ENCODE data around the gene HERC2.
"Not testable (repeated sequence)": the region's sequence is repeated elsewhere in the genome, so short reads cannot be mapped to it uniquely, and the experiment has no call there.

Gene HERC2

GRCh38 chr15:28178727-28179126 lies 143.3 kb downstream of the HERC2 start:
- Histone ChIP-seq H3K9me3 (ENCODE audit: insufficient read depth, low read length, severe bottlenecking) (no peaks in the 10 kb centered on the region), H3K27me3 (ENCODE audit: insufficient read depth, low read length, poor library complexity) (no peaks in the 10 kb centered on the region), H3K79me2 (ENCODE audit: insufficient read depth, low read length) (no peaks in the 10 kb centered on the region), H3K4me2 (ENCODE audit: insufficient read depth, low read length) (no peak overlapping the region), H3K4me3 (ENCODE audit: low read depth in 1 of 2, low read length in 2 of 2) (no peak overlapping the region), H3K4me1 (ENCODE audit: insufficient read depth, low read length) (no peaks in the 10 kb centered on the region), H4K20me1 (ENCODE audit: insufficient read depth, low read length) (no peaks in the 10 kb centered on the region), H3K27ac (ENCODE audit: low read length) (no peak overlapping the region), H2AFZ (ENCODE audit: low read depth, low read length) (no peak overlapping the region), H3K9ac (ENCODE audit: low read depth, low read length) (no peak overlapping the region), H3K36me3 (ENCODE audit: insufficient read depth, low read length) (peaks cover 56% of the 10 kb centered on the region)
- ATAC-seq (ENCODE audit: insufficient read depth, low read depth) = no peak
- DNase-seq = no peak
- TF ChIP-seq CTCF (IDR thresholded peaks at IDR 0.05; ENCODE audit: borderline replicate concordance, extremely low read depth, low read length, poor library complexity, severe bottlenecking) = no peak
- no peak for TF ChIP-seq EZH2 (IDR thresholded peaks at IDR 0.05; ENCODE audit: borderline replicate concordance, low read depth, low read length, severe bottlenecking)

- Histone ChIP-seq H3K4me2 (ENCODE audit: insufficient read depth, low read length) (no peak overlapping the region), H3K4me1 (ENCODE audit: insufficient read depth, low read length) (no peaks in the 10 kb centered on the region), H2AFZ (ENCODE audit: low read depth, low read length) (no peak overlapping the region), H3K9me3 (ENCODE audit: insufficient read depth, low read length, severe bottlenecking) (no peaks in the 10 kb centered on the region), H3K4me3 (ENCODE audit: low read depth in 1 of 2, low read length in 2 of 2) (no peak overlapping the region), H3K36me3 (ENCODE audit: insufficient read depth, low read length) (peaks cover 58% of the 10 kb centered on the region), H4K20me1 (ENCODE audit: insufficient read depth, low read length) (no peaks in the 10 kb centered on the region), H3K79me2 (ENCODE audit: insufficient read depth, low read length) (no peaks in the 10 kb centered on the region), H3K9ac (ENCODE audit: low read depth, low read length) (no peak overlapping the region), H3K27me3 (ENCODE audit: insufficient read depth, low read length, poor library complexity) (no peaks in the 10 kb centered on the region), H3K27ac (ENCODE audit: low read length) (no peak overlapping the region)
- TF ChIP-seq CTCF (IDR thresholded peaks at IDR 0.05; ENCODE audit: borderline replicate concordance, extremely low read depth, low read length, poor library complexity, severe bottlenecking) (no peak), EZH2 (IDR thresholded peaks at IDR 0.05; ENCODE audit: borderline replicate concordance, low read depth, low read length, severe bottlenecking) (no peak)
- ATAC-seq (ENCODE audit: insufficient read depth, low read depth) (no peak), DNase-seq (no peak)
Observed at GRCh38 chr15:28178290-28178689, 143.7 kb downstream of the HERC2 start.

GRCh38 chr15:28169366-28169765 lies 152.6 kb downstream of the HERC2 start:
- no peak overlapping the region for H3K27ac ChIP-seq (ENCODE audit: low read length)
- ATAC-seq (ENCODE audit: insufficient read depth, low read depth) = no peak
- no peak overlapping the region for H3K9ac ChIP-seq (ENCODE audit: low read depth, low read length)
- no peaks in the 10 kb centered on the region for H3K27me3 ChIP-seq (ENCODE audit: insufficient read depth, low read length, poor library complexity)
- H3K4me1 ChIP-seq (ENCODE audit: insufficient read depth, low read length) = no peaks in the 10 kb centered on the region
- H3K4me3 ChIP-seq (ENCODE audit: low read depth in 1 of 2, low read length in 2 of 2) = no peak overlapping the region
- TF ChIP-seq CTCF (IDR thresholded peaks at IDR 0.05; ENCODE audit: borderline replicate concordance, extremely low read depth, low read length, poor library complexity, severe bottlenecking) = no peak
- no peak for TF ChIP-seq EZH2 (IDR thresholded peaks at IDR 0.05; ENCODE audit: borderline replicate concordance, low read depth, low read length, severe bottlenecking)
- H2AFZ ChIP-seq (ENCODE audit: low read depth, low read length) = no peak overlapping the region
- no peaks in the 10 kb centered on the region for H4K20me1 ChIP-seq (ENCODE audit: insufficient read depth, low read length)
- no peaks in the 10 kb centered on the region for H3K79me2 ChIP-seq (ENCODE audit: insufficient read depth, low read length)
- H3K9me3 ChIP-seq (ENCODE audit: insufficient read depth, low read length, severe bottlenecking) = no peaks in the 10 kb centered on the region
- H3K4me2 ChIP-seq (ENCODE audit: insufficient read depth, low read length) = no peak overlapping the region
- DNase-seq = no peak
- peaks cover 73% of the 10 kb centered on the region for H3K36me3 ChIP-seq (ENCODE audit: insufficient read depth, low read length)

- not testable (repeated sequence) for H3K9me3 ChIP-seq (ENCODE audit: insufficient read depth, low read length, severe bottlenecking); H4K20me1 ChIP-seq (ENCODE audit: insufficient read depth, low read length); H3K4me3 ChIP-seq (ENCODE audit: low read depth in 1 of 2, low read length in 2 of 2); H3K4me1 ChIP-seq (ENCODE audit: insufficient read depth, low read length); H3K27me3 ChIP-seq (ENCODE audit: insufficient read depth, low read length, poor library complexity); ATAC-seq (ENCODE audit: insufficient read depth, low read depth); H3K9ac ChIP-seq (ENCODE audit: low read depth, low read length); H2AFZ ChIP-seq (ENCODE audit: low read depth, low read length); H3K4me2 ChIP-seq (ENCODE audit: insufficient read depth, low read length); DNase-seq; H3K79me2 ChIP-seq (ENCODE audit: insufficient read depth, low read length); H3K27ac ChIP-seq (ENCODE audit: low read length)
- H3K36me3 ChIP-seq (ENCODE audit: insufficient read depth, low read length) = peaks cover 78% of the 10 kb centered on the region
Observed at GRCh38 chr15:28168405-28169121, 153.4 kb downstream of the HERC2 start.

Data from DND-41 (cell line).